GM23248 (cell line): ENCODE results near the gene MYO5B.

ENCODE experiments used
- EZH2 ChIP-seq: fragments of 200-600 bp; sonication (generic); IDR thresholded peaks from 2 replicates; pipeline ENCODE4 v1.6.1; 2018; ENCODE audit warnings: antibody characterized with exemption, mild to moderate bottlenecking; ENCODE audit not compliant: insufficient read depth, poor library complexity, severe bottlenecking
- EZH2phosphoT487 ChIP-seq: fragments of 200-600 bp; sonication (generic); IDR thresholded peaks from 2 replicates; pipeline ENCODE4 v1.6.1; 2018; ENCODE audit warnings: antibody characterized with exemption, moderate library complexity, mild to moderate bottlenecking, low read depth; ENCODE audit not compliant: insufficient read depth

DNA sequence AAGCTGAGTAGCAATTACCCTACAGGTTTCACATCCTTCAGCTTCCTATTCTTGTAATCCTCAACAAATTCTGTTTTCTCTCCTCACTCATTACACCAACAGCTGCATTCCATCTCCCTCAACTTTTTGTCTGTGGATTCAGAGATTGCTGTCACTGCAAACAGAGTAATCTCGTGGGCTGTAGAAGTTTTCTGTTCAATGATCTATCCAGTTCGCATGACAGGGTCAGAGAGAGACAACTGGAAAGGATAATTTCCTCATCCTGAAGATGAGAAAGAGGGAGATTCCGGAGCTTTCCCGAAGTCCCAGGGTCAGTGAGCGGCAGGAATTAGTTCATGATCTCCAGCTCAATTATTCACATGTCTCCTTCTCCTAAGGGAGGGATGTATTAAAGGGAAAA lies 75.7 kb downstream of the MYO5B start:
- TF ChIP-seq EZH2phosphoT487 (no peak), EZH2 (no peak)
